B cell (primary cell): ENCODE measurements around the gene STRADB. TPM values are rescaled to one million over a fixed set of nuclear protein-coding genes. Genes with fewer than 3 reads are reported as not detected.

Experiments used
- ATAC-seq: fragments of 200-7000 bp; cut with Tn5 transposase; one replicate; pipeline ENCODE4 v1.10.0; 2021; ENCODE audit warnings: low read depth, mild to moderate bottlenecking, moderate number of reproducible peaks, moderate library complexity
- CTCF ChIA-PET: fragments of 350-600 bp; sonication (Branson Sonifier 250); formaldehyde crosslinking; loops from one replicate; lab custom pipeline; 2021; ENCODE audit warnings: antibody characterized with exemption, inconsistent platforms; lab: Charles Lee
- POLR2A ChIA-PET: fragments of 350-600 bp; sonication (Branson Sonifier 250); formaldehyde crosslinking; loops from one replicate; lab custom pipeline; 2021; ENCODE audit warnings: antibody characterized with exemption; lab: Charles Lee
- DNase-seq: peaks from one replicate; pipeline ENCODE4 v3.0.0; 2013
- H2AFZ ChIP-seq: 2 replicates; pipeline ENCODE4 v1.6.1; 2012; ENCODE audit warnings: mild to moderate bottlenecking, low read depth, low read length; ENCODE audit not compliant: insufficient read depth, poor library complexity, severe bottlenecking
- H3K27ac ChIP-seq, 2 donors: 1 replicate in 1 of 2; 2 replicates in 1 of 2; pipeline ENCODE4 v1.5.1; 2012 to 2013; ENCODE audit warnings: low read length in 2 of 2, mild to moderate bottlenecking in 2 of 2, moderate library complexity in 1 of 2
- H3K27me3 ChIP-seq, 4 experiments: fragments of 200-600 bp in 1 of 4; sonication (generic) in 1 of 4; replicated peaks in 1 of 4; 1 replicate in 2 of 4; 2 replicates in 2 of 4; pipeline versions ENCODE4 v1.6.1 to v1.7.0; 2013 to 2016; ENCODE audit warnings: low read length in 3 of 4, mild to moderate bottlenecking in 2 of 4, mixed read lengths in 1 of 4, moderate library complexity in 1 of 4; ENCODE audit not compliant: insufficient read depth in 4 of 4, control insufficient read depth in 3 of 4; ENCODE audit errors: control extremely low read depth in 1 of 4
- H3K36me3 ChIP-seq, 2 experiments: replicated peaks in 1 of 2; 1 replicate in 1 of 2; 2 replicates in 1 of 2; pipeline versions ENCODE4 v1.6.1 to v1.7.1; 2013; ENCODE audit warnings: low read length in 1 of 2; ENCODE audit not compliant: insufficient read depth in 2 of 2, control insufficient read depth in 1 of 2; ENCODE audit errors: control extremely low read depth in 1 of 2, extremely low read depth in 1 of 2
- H3K4me1 ChIP-seq, 2 donors: fragments of 200-600 bp in 1 of 2; sonication (generic) in 1 of 2; 1 replicate in 1 of 2; 2 replicates in 1 of 2; pipeline versions ENCODE4 v1.5.1 to v1.6.1; 2013 to 2017; ENCODE audit warnings: low read length in 2 of 2; ENCODE audit not compliant: control insufficient read depth in 2 of 2, insufficient read depth in 2 of 2
- H3K4me2 ChIP-seq: replicated peaks from 2 replicates; pipeline ENCODE3; 2012; ENCODE audit warnings: mild to moderate bottlenecking, low read depth, low read length; ENCODE audit not compliant: poor library complexity, severe bottlenecking
- H3K4me3 ChIP-seq, 5 experiments: fragments of 200-600 bp in 1 of 5; sonication (generic) in 1 of 5; 1 replicate in 3 of 5; 2 replicates in 2 of 5; pipeline versions ENCODE4 v1.5.1 to v1.7.0; 2011 to 2016; ENCODE audit warnings: low read length in 4 of 5, mild to moderate bottlenecking in 4 of 5, low read depth in 2 of 5, control low read depth in 1 of 5, moderate library complexity in 1 of 5; ENCODE audit not compliant: insufficient read depth in 1 of 5; ENCODE audit errors: control extremely low read depth in 1 of 5, extremely low read depth in 1 of 5
- H3K79me2 ChIP-seq: fragments of 200-600 bp; sonication (generic); one replicate; pipeline ENCODE4 v1.6.0; 2016; ENCODE audit warnings: low read length; ENCODE audit not compliant: control insufficient read depth, insufficient read depth
- H3K9ac ChIP-seq: fragments of 200-600 bp; sonication (generic); 2 replicates; pipeline ENCODE4 v1.6.1; 2017; ENCODE audit warnings: mild to moderate bottlenecking, low read length, moderate library complexity
- H3K9me3 ChIP-seq, 3 donors: one replicate each; pipeline versions ENCODE4 v1.6.1 to v1.7.1; 2013; ENCODE audit warnings: low read length in 2 of 3; ENCODE audit not compliant: control insufficient read depth in 2 of 3, insufficient read depth in 1 of 3; ENCODE audit errors: control extremely low read depth in 1 of 3
- H4K20me1 ChIP-seq: 2 replicates; pipeline ENCODE4 v1.6.0; 2012; ENCODE audit warnings: mild to moderate bottlenecking, low read length; ENCODE audit not compliant: insufficient read depth, control insufficient read depth, poor library complexity, severe bottlenecking
- H3K27ac Mint-ChIP-seq: one replicate; pipeline ENCODE4 v1.8.0; 2021; ENCODE audit warnings: mixed read lengths
- H3K27me3 Mint-ChIP-seq: one replicate; pipeline ENCODE4 v1.8.0; 2021; ENCODE audit warnings: mixed read lengths
- H3K4me1 Mint-ChIP-seq: one replicate; pipeline ENCODE4 v1.8.0; 2021; ENCODE audit warnings: mixed read lengths
- H3K4me3 Mint-ChIP-seq: one replicate; pipeline ENCODE4 v1.8.0; 2021; ENCODE audit warnings: mixed read lengths
- H3K9me3 Mint-ChIP-seq: one replicate; pipeline ENCODE4 v1.8.0; 2022; ENCODE audit warnings: mixed read lengths; ENCODE audit not compliant: insufficient read depth
- CTCF ChIP-seq: fragments of 200-600 bp; IDR thresholded peaks from one replicate; pipeline ENCODE4 v1.8.0; 2022; ENCODE audit warnings: antibody characterized with exemption, mild to moderate bottlenecking
- EZH2 ChIP-seq: IDR thresholded peaks from 2 replicates; pipeline ENCODE4 v1.6.1; 2012; ENCODE audit warnings: borderline replicate concordance, low read depth, mild to moderate bottlenecking, moderate library complexity, low read length; ENCODE audit not compliant: insufficient read depth, poor library complexity, severe bottlenecking
- WGBS: methylation state at CpG from one replicate; pipeline ENCODE4 v1.1.5; 2013; ENCODE audit warnings: missing lambda C conversion rate; ENCODE audit not compliant: insufficient coverage; 5-methylcytosine and 5-hydroxymethylcytosine counted together
- intact Hi-C: fragments of 100-400 bp; cut with micrococcal nuclease; formaldehyde crosslinking; loops from one replicate; pipeline ENCODE4 v1.10.0; 2022
- polyA plus RNA-seq: library from polyadenylated mRNA; depleted of rRNA; stranded (reverse); fragments of >200 nt; gene quantifications from 2 replicates; pipeline ENCODE4 v1.2.3, GENCODE V29; 2012
- total RNA-seq, 2 donors: library from RNA; stranded (reverse); fragments of 120-200 nt in 1 of 2; gene quantifications; 1 replicate in 1 of 2; 2 replicates in 1 of 2; pipeline versions ENCODE4 v1.2.3 to v1.2.4, GENCODE V29; 2013 to 2022

The STRADB gene
- total and polyA plus RNA-seq, 2 donors (not counting 1 experiment from before 2014, with no cell fraction given) = 17.2 to 17.5 TPM

GRCh38 chr2:201496785-201497184 lies 45.2 kb downstream of the STRADB start:
- peaks cover 0 to 1% (median 0%) of the 10 kb centered on the region in 3 donors for H3K9me3 ChIP-seq
- no peak overlapping the region for H3K4me2 ChIP-seq
- no CpG with 5 or more reads among the region's 1 CpG for WGBS
- no peak overlapping the region for H3K27ac ChIP-seq
- ChIA-PET POLR2A (no interaction called here), CTCF (no interaction called here)
- peaks cover 9% of the 10 kb centered on the region for H3K27me3 Mint-ChIP-seq
- H3K4me1 ChIP-seq = no peaks in the 10 kb centered on the region
- DNase-seq (no peak), ATAC-seq (no peak)
- H3K27ac Mint-ChIP-seq = no peak overlapping the region
- TF ChIP-seq EZH2 (no peak), CTCF (no peak)
- H3K79me2 ChIP-seq = no peaks in the 10 kb centered on the region
- H3K9me3 Mint-ChIP-seq = peaks cover under 1% of the 10 kb centered on the region
- no peak overlapping the region for H3K9ac ChIP-seq
- H3K4me1 Mint-ChIP-seq = no peaks in the 10 kb centered on the region
- no peak overlapping the region for H2AFZ ChIP-seq
- H3K4me3 ChIP-seq = no peak overlapping the region
- intact Hi-C loops = no loop called here
- H4K20me1 ChIP-seq = no peaks in the 10 kb centered on the region
- no peaks in the 10 kb centered on the region for H3K36me3 ChIP-seq
- no peak overlapping the region for H3K4me3 Mint-ChIP-seq
- H3K27me3 ChIP-seq = peaks cover 0 to 4% (median 0%) of the 10 kb centered on the region in 4 experiments

- Mint-ChIP-seq H3K27me3 (peaks cover 9% of the 10 kb centered on the region), H3K4me1 (no peaks in the 10 kb centered on the region), H3K27ac (no peak overlapping the region), H3K4me3 (no peak overlapping the region), H3K9me3 (peaks cover 9% of the 10 kb centered on the region)
- no peaks in the 10 kb centered on the region for H3K36me3 ChIP-seq
- no CpG with 5 or more reads among the region's 3 CpGs for WGBS
- ChIA-PET CTCF (no interaction called here), POLR2A (no interaction called here)
- no peak overlapping the region for H3K9ac ChIP-seq
- DNase-seq = no peak
- H4K20me1 ChIP-seq = no peaks in the 10 kb centered on the region
- H3K27me3 ChIP-seq = peaks cover 0 to 4% (median 0%) of the 10 kb centered on the region in 4 experiments
- intact Hi-C loops = no loop called here
- TF ChIP-seq EZH2 = no peak
- no peak for TF ChIP-seq CTCF
- no peak overlapping the region for H3K27ac ChIP-seq
- no peak overlapping the region for H3K4me3 ChIP-seq
- no peak overlapping the region for H3K4me2 ChIP-seq
- no peaks in the 10 kb centered on the region for H3K79me2 ChIP-seq
- H3K4me1 ChIP-seq = no peaks in the 10 kb centered on the region
- no peak overlapping the region for H2AFZ ChIP-seq
- H3K9me3 ChIP-seq = peaks cover 3 to 10% (median 8%) of the 10 kb centered on the region in 3 donors
- ATAC-seq = no peak
These were observed 49.0 kb downstream of the STRADB start for GRCh38 chr2:201500534-201500933.
